T47D (cell line): ENCODE measurements around the gene YKT6.
"Not testable (repeated sequence)": the region's sequence is repeated elsewhere in the genome, so short reads cannot be mapped to it uniquely, and the experiment has no call there.

Experiments used
- DNase-seq, 2 experiments: peaks; one replicate each; pipeline versions ENCODE4 v3.0.0 to v3.0.0-alpha.2; 2011 to 2012; ENCODE audit warnings: low read depth in 1 of 2, low spot score in 1 of 2
- JUND ChIP-seq: IDR thresholded peaks from 2 replicates; pipeline ENCODE4 v1.6.1; 2012; ENCODE audit warnings: low read depth
- in situ Hi-C: cut with HindIII; loops from 2 replicates; pipeline ENCODE4 v1.10.0; 2016; ENCODE audit warnings: low sequenced_read_pairs, low pct_unique_long_range_greater_than_20kb

The YKT6 gene

GRCh38 chr7:44189993-44190872 lies 10.5 kb upstream of the YKT6 start:
- no peak for TF ChIP-seq JUND
- DNase-seq: no peak
- in situ Hi-C loops: no loop called here

- DNase-seq: no peak
- in situ Hi-C loops: no loop called here
Measured at GRCh38 chr7:44191171-44191570, 9.6 kb upstream of the YKT6 start.

GRCh38 chr7:44193011-44193802 lies 7.6 kb upstream of the YKT6 start:
- no peak for DNase-seq
- in situ Hi-C loops: no loop called here
- TF ChIP-seq JUND: no peak

More at GRCh38 chr7:44191171-44191570, 9.6 kb upstream of the YKT6 start:
- no peak for TF ChIP-seq JUND

- in situ Hi-C loops: no loop called here
- no peak for DNase-seq
- no peak for TF ChIP-seq JUND
Measured at GRCh38 chr7:44194069-44194468, 6.7 kb upstream of the YKT6 start.

- in situ Hi-C loops: no loop called here
- no peak for TF ChIP-seq JUND
- DNase-seq: no peak
Measured at GRCh38 chr7:44194562-44195145, 6.1 kb upstream of the YKT6 start.

GRCh38 chr7:44195889-44196288 lies 4.9 kb upstream of the YKT6 start:
- TF ChIP-seq JUND: no peak
- in situ Hi-C loops: no loop called here
- DNase-seq: no peak

GRCh38 chr7:44196450-44196872 lies 4.3 kb upstream of the YKT6 start:
- no peak for TF ChIP-seq JUND
- DNase-seq: peak in 1 of 2 experiments; percentile 46
- in situ Hi-C loops: no loop called here

GRCh38 chr7:44197474-44197873 lies 3.3 kb upstream of the YKT6 start:
- no peak for TF ChIP-seq JUND
- in situ Hi-C loops: no loop called here
- DNase-seq: no peak

GRCh38 chr7:44200163-44200562 lies 615 bp upstream of the YKT6 start:
- DNase-seq, in situ Hi-C loops: not testable (repeated sequence)

- no peak for TF ChIP-seq JUND
- in situ Hi-C loops: no loop called here
- no peak for DNase-seq
Measured at GRCh38 chr7:44201813-44202212, 1.0 kb downstream of the YKT6 start.

GRCh38 chr7:44206008-44206407 lies 5.2 kb downstream of the YKT6 start:
- no peak for TF ChIP-seq JUND
- in situ Hi-C loops: no loop called here
- DNase-seq: no peak

- in situ Hi-C loops: no loop called here
- no peak for DNase-seq
- no peak for TF ChIP-seq JUND
Measured at GRCh38 chr7:44208085-44208484, 7.3 kb downstream of the YKT6 start.

- no peak for DNase-seq
- in situ Hi-C loops: no loop called here
- TF ChIP-seq JUND: no peak
Measured at GRCh38 chr7:44210107-44210506, 9.3 kb downstream of the YKT6 start.
